H1 (cell line): ENCODE measurements around the gene HEXIM1. TPM values are rescaled to one million over a fixed set of nuclear protein-coding genes. Genes with fewer than 3 reads are reported as not detected.

ENCODE experiments used
- HDAC2 ChIP-seq, 2 experiments: fragments of 300-600 bp in 1 of 2; sonication (generic) in 1 of 2; IDR thresholded peaks; 2 replicates each; pipeline ENCODE4 v1.6.1; 2011 to 2012; ENCODE audit warnings: low read depth in 2 of 2, low read length in 2 of 2, mild to moderate bottlenecking in 2 of 2, moderate library complexity in 2 of 2, borderline replicate concordance in 1 of 2, inconsistent platforms in 1 of 2
- SP4 ChIP-seq: IDR thresholded peaks from 2 replicates; pipeline ENCODE4 v1.6.1; 2012; ENCODE audit warnings: low read length, inconsistent platforms
- polyA plus RNA-seq, 7 experiments: library from polyadenylated mRNA; depleted of rRNA in 3 of 7; stranded (reverse) in 5 of 7; unstranded in 2 of 7; fragments of >200 nt in 5 of 7; fragments of 200-250 nt in 2 of 7; gene quantifications; 1 replicate in 5 of 7; 2 replicates in 1 of 7; 4 replicates in 1 of 7; pipeline versions ENCODE4 v1.2.1 to v1.2.3, GENCODE V29; 2011 to 2013; ENCODE audit warnings: missing spikeins in 2 of 7, mixed read lengths in 2 of 7
- total RNA-seq: library from RNA; stranded (reverse); fragmentation: NEBNext Ultra II Directional; extraction: Animal tissue kit (Norgen Biotek cat#: 25700); gene quantifications from 2 replicates; pipeline ENCODE4 v1.2.1, GENCODE V29; 2021
- TF ChIP-seq, protein P1 (sequence below): IDR thresholded peaks from 2 replicates; pipeline ENCODE4 v1.6.1; 2012; ENCODE audit warnings: low read length, inconsistent platforms
- TF ChIP-seq, protein P2 (sequence below): IDR thresholded peaks from 2 replicates; pipeline ENCODE4 v1.6.1; 2012; ENCODE audit warnings: inconsistent platforms

HEXIM1 gene
- total and polyA plus RNA-seq, 2 of the 8 experiments (the other 6 are each of a cell fraction or from before 2014, with no cell fraction given): 9.1 to 38.3 TPM

DNA sequence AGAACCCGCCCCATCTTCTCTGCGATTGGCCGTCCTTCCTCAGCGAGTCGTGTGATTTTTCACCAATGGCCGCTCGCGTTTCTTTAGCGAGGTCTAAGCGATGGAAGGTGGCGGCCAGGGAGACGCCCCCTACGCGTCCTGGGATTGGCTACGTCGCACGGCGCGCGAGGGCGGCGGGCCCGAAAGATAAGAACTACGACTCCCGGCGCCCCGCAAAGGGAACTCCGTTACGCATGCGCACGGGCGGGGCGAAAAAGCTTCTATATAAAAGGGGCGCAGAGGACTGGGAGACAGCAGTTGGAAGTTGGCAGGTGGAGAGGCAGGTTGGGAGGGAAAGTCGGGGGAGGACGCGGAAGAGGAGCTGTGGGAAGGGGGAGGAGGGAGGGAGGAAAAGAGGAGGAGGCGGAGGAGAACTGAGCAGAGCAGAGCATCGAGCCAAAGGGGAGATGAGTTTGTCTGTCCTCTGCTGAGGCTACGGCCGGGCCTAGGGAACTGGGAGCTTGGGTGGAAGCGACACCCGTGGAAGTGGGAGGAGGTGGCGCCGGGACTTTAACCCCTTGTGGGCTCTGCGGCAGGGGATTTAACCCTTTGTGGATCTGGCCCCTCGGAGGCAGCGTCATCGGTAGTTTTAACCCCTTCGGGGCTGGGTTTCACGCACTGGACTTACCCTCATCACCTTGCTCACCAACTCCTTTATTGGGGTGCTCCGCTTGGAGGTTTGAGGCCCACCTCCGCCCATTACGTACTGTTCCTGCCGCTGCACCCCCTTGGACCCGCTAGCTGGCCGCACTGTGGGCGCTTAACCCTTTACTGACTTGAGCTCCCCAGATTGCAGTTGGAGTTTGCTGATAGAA lies at the start of gene HEXIM1 (continued):
- TF ChIP-seq, protein P1, sequence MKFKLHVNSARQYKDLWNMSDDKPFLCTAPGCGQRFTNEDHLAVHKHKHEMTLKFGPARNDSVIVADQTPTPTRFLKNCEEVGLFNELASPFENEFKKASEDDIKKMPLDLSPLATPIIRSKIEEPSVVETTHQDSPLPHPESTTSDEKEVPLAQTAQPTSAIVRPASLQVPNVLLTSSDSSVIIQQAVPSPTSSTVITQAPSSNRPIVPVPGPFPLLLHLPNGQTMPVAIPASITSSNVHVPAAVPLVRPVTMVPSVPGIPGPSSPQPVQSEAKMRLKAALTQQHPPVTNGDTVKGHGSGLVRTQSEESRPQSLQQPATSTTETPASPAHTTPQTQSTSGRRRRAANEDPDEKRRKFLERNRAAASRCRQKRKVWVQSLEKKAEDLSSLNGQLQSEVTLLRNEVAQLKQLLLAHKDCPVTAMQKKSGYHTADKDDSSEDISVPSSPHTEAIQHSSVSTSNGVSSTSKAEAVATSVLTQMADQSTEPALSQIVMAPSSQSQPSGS: peak; percentile 87
- peak; percentile 92 to 98; a peak in 3 of 4 replicates for TF ChIP-seq HDAC2 (IDR thresholded peaks at IDR 0.05; ENCODE audit: borderline replicate concordance in 1 of 2, low read depth in 2 of 2, low read length in 2 of 2)
- TF ChIP-seq, protein P2, sequence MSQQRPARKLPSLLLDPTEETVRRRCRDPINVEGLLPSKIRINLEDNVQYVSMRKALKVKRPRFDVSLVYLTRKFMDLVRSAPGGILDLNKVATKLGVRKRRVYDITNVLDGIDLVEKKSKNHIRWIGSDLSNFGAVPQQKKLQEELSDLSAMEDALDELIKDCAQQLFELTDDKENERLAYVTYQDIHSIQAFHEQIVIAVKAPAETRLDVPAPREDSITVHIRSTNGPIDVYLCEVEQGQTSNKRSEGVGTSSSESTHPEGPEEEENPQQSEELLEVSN: peak; percentile 46; the same call in 1 of the 2 replicates
- TF ChIP-seq SP4: peak; percentile 93; the same call in 1 of the 2 replicates
